Nephron (organoid): Measurements from ENCODE around the gene C16orf54.
A peak's percentile ranks its signal among the peaks of the same experiment; 100 is the strongest.
"Not testable (repeated sequence)": the region's sequence is repeated elsewhere in the genome, so short reads cannot be mapped to it uniquely, and the experiment has no call there.

ENCODE experiments used
- H3K27ac Mint-ChIP-seq, 3 experiments: 2 replicates each; pipeline ENCODE4 v1.8.0; 2020; ENCODE audit warnings: mixed read lengths in 3 of 3, mild to moderate bottlenecking in 2 of 3, moderate library complexity in 1 of 3
- H3K27me3 Mint-ChIP-seq: 2 replicates; pipeline ENCODE4 v1.8.0; 2021; ENCODE audit warnings: low read depth, mild to moderate bottlenecking, moderate library complexity, mixed read lengths
- H3K36me3 Mint-ChIP-seq: 2 replicates; pipeline ENCODE4 v1.8.0; 2020; ENCODE audit warnings: low read depth, mixed read lengths
- H3K4me1 Mint-ChIP-seq: 2 replicates; pipeline ENCODE4 v1.8.0; 2020; ENCODE audit warnings: mixed read lengths
- H3K4me3 Mint-ChIP-seq, 3 experiments: 2 replicates each; pipeline ENCODE4 v1.8.0; 2020; ENCODE audit warnings: mild to moderate bottlenecking in 3 of 3, mixed read lengths in 3 of 3, moderate library complexity in 2 of 3
- H3K9me3 Mint-ChIP-seq: 2 replicates; pipeline ENCODE4 v1.8.0; 2020; ENCODE audit warnings: mixed read lengths
- TF ChIP-seq, protein P1 (sequence below), 3 experiments: fragments of 200-600 bp; sonication (generic); IDR thresholded peaks; one replicate each; pipeline ENCODE4 v1.5.0; 2021; ENCODE audit warnings: antibody characterized with exemption in 3 of 3; ENCODE audit not compliant: unreplicated experiment in 3 of 3

The C16orf54 gene

DNA sequence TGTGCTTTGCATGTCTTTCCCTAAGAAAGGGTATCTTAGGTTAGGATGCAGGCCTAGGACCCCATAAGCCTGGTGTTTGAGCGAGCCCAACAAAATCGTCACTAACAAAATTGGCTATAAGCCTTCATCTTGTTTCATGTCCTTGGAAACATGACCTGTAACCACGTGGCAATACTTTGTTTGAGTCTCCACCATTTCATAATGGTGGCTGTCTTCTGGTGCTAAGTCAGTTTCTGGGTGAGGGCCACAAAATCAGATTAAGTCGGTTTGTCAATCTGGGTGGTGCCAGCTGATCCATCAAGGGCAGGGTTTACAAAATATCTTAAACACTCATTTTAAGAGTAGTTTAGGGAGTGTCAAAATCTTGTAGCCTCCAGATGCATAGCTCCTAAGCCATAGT lies 33.0 kb downstream of the C16orf54 start:
- peaks cover 8% of the 10 kb centered on the region for H3K27me3 Mint-ChIP-seq
- H3K4me1 Mint-ChIP-seq, result peaks cover 13% of the 10 kb centered on the region
- H3K9me3 Mint-ChIP-seq, result no peaks in the 10 kb centered on the region
- no peak overlapping the region for H3K4me3 Mint-ChIP-seq
- no peaks in the 10 kb centered on the region for H3K36me3 Mint-ChIP-seq
- TF ChIP-seq, protein P1, sequence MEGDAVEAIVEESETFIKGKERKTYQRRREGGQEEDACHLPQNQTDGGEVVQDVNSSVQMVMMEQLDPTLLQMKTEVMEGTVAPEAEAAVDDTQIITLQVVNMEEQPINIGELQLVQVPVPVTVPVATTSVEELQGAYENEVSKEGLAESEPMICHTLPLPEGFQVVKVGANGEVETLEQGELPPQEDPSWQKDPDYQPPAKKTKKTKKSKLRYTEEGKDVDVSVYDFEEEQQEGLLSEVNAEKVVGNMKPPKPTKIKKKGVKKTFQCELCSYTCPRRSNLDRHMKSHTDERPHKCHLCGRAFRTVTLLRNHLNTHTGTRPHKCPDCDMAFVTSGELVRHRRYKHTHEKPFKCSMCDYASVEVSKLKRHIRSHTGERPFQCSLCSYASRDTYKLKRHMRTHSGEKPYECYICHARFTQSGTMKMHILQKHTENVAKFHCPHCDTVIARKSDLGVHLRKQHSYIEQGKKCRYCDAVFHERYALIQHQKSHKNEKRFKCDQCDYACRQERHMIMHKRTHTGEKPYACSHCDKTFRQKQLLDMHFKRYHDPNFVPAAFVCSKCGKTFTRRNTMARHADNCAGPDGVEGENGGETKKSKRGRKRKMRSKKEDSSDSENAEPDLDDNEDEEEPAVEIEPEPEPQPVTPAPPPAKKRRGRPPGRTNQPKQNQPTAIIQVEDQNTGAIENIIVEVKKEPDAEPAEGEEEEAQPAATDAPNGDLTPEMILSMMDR (IDR thresholded peaks at IDR 0.05; ENCODE audit: unreplicated experiment in 3 of 3), result no peak
- H3K27ac Mint-ChIP-seq, result no peak overlapping the region

DNA sequence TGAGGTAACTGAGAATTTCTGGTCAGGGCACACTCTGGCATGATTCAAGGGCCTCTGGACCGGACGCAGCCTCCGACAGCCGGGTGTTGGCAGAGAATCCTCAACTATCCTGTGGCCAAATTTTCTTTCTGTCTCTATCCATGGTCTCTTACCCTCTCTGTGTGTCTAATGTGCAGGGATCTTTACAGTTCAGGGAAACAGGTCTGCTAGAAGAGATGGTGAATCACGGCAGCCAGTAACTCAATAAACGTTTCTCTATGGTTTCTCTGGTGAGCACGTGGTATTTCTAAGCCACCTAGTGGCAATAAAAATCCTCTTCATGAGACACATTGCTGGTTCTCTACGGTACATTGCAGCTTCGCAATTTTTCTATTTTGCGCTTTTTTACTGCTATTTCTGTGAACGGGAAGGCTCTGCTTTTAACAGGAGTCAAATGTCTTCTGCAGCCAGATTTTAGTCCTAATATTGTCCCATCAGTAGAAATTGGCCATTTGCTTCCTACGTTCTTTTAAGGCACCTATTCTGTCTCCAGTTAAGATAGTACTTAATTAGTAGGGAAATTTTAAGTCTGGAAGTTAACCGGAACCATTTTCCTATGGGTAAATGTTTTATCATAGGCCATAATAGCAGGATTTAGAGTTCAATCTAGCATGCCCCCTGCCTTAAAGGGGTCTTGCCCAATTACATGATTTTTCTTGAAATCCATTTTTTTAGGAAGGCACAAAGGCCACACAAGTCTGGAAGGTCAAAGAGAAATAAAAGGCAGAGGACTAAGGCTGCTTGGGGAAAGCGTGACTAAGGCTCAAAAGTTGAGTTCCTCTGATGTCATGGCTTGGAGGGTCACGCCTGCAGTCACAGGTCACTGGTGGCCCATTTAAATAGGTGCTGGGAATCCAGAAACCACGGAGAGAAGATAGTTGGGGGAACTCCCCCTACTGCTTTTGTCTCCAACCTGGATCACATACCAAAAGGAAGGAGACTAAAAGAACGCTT lies 35.3 kb downstream of the C16orf54 start:
- Mint-ChIP-seq H3K27ac (peak overlapping the region; percentile 56 to 68 (median 65)), H3K36me3 (no peaks in the 10 kb centered on the region), H3K27me3 (peaks cover 6% of the 10 kb centered on the region), H3K9me3 (no peaks in the 10 kb centered on the region), H3K4me3 (peak overlapping the region; percentile 2 to 10 (median 9)), H3K4me1 (peaks cover 13% of the 10 kb centered on the region)
- TF ChIP-seq, protein P1 (IDR thresholded peaks at IDR 0.05; ENCODE audit: unreplicated experiment in 3 of 3), result peak; percentile 54 to 60 (median 57)

DNA sequence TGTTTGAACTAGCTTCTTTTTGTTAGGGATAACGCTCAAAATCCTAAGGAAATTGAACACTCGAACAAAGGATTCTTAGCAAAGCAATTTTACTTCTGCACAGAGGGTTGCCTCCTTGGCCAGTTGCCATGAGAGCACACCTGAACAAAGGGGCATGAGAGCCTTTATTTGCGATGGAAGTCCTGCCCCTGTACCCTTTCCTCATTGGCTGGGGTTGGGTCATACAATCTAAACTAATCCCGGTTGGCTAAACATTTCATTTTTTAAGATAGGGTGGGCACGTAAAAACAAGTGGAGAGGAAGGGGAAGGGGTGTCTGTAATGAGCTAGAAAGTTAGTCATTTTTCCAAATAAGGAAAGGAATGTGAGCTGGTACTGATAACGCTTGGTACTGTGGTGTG lies 36.1 kb downstream of the C16orf54 start:
- not testable (repeated sequence) for H3K4me3 Mint-ChIP-seq, H3K36me3 Mint-ChIP-seq, H3K27me3 Mint-ChIP-seq, H3K9me3 Mint-ChIP-seq
- Mint-ChIP-seq H3K27ac (peak overlapping the region in 2 of 3 experiments; percentile 65 to 68), H3K4me1 (peaks cover 13% of the 10 kb centered on the region)

DNA sequence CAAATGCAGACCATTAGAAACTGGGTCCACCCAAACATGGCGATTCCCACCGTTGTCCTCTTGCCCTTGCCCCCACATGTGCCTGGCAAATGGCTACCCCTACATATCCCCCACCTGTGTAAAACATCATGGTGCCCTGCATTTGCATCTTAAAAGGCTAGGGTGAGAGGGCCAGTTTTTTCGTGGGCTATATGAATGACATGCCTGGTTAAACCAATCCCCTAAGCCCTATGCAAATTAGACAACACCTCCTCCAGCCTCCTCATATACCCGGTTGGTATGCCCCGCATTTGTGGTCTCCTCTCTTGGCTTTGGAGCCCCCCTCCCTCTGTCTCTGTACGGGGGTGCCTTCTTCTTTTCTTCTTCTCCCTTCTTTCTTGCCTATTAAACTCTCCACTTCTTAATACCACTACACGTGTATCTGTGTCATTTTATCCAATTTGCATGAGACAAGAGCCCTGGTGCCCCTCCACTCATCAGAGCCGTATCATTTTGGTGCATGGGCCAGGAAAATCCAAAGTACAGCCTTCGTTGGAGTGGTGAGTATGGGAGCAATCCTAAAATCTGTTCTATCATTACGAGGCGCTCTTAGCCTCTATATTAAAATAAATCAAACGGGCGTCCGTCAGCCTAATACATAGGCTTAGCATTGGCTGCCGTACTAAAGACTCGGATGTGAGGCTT lies 36.7 kb downstream of the C16orf54 start:
- peaks cover 13% of the 10 kb centered on the region for H3K4me1 Mint-ChIP-seq
- H3K27me3 Mint-ChIP-seq, result peaks cover 6% of the 10 kb centered on the region
- no peak overlapping the region for H3K4me3 Mint-ChIP-seq
- peak overlapping the region in 1 of 3 experiments; percentile 19 for H3K27ac Mint-ChIP-seq
- TF ChIP-seq, protein P1 (IDR thresholded peaks at IDR 0.05; ENCODE audit: unreplicated experiment in 3 of 3), result no peak
- no peaks in the 10 kb centered on the region for H3K36me3 Mint-ChIP-seq
- H3K9me3 Mint-ChIP-seq, result no peaks in the 10 kb centered on the region

DNA sequence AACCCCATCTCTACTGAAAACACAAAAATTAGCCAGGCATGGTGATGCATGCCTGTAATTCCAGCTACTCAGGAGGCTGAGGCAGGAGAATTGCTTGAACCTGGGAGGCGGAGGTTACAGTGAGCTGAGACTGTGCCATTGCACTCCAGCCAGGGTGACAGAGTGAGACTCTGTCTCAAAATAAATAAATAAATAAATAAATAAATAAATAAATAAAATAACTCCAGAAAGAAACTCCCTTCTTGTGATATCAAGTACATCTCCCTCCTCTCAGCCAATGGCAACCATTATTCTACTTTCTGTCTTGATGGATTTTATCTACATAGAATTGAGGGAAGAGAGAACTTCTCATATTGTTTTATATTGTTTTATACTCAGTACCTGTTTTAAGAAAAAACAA lies 38.6 kb downstream of the C16orf54 start:
- not testable (repeated sequence) for H3K4me3 Mint-ChIP-seq, H3K9me3 Mint-ChIP-seq

DNA sequence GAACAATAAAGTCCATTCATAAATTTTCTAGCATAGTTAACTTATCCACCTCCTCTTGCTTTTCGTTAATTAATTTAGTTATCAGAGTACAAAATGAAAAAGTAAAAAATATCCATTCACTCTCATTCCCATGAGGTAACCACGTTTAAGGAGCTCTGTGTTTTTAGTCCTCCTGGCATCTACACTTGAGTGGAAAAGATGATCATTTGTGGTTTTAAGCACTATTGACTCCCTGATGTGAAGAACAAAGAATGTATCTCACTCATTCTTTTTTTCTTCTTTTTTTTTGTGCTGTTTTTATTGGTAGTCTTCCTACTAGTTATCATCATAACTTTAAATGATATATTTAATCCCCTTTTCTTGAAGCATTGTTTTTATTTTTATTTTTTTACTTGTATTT lies 40.8 kb downstream of the C16orf54 start:
- TF ChIP-seq, protein P1 (IDR thresholded peaks at IDR 0.05; ENCODE audit: unreplicated experiment in 3 of 3), result no peak
- H3K9me3 Mint-ChIP-seq, result peaks cover 5% of the 10 kb centered on the region
- no peak overlapping the region for H3K4me3 Mint-ChIP-seq
- H3K27me3 Mint-ChIP-seq, result peaks cover 2% of the 10 kb centered on the region
- peaks cover 6% of the 10 kb centered on the region for H3K36me3 Mint-ChIP-seq
- H3K27ac Mint-ChIP-seq, result no peak overlapping the region
- peaks cover 14% of the 10 kb centered on the region for H3K4me1 Mint-ChIP-seq

More for the DNA sequence above, 38.6 kb downstream of the C16orf54 start:
- H3K4me1 Mint-ChIP-seq, result peaks cover 19% of the 10 kb centered on the region
- H3K36me3 Mint-ChIP-seq, H3K27me3 Mint-ChIP-seq: not testable (repeated sequence)
- peak overlapping the region; percentile 58 to 72 (median 72) for H3K27ac Mint-ChIP-seq
